ENCODE data around the gene FADS3. TPM values are rescaled to one million over a fixed set of nuclear protein-coding genes. Genes with fewer than 3 reads are reported as not detected.

Gene FADS3
- total RNA-seq, 1 donor: 127 TPM

DNA sequence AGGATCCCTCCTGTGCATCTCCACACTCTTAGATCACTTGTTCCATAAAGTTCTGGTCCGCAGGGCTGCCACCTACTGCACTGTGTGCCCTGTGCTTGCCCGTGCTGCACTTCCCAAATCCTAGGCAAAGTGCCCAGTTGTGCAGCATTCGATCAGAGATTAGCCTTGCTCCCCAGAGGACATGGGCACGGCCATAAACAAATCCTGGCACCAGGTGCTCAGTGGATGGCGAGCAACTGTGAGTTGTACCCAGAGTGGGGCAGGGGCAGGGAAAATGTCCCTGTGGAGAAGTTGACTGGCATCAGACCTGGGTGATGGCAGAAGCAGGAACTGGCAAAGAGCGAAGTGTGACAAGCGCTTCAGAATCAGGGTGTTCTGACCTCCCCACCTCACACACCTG, 58.6 kb downstream of the FADS3 start:
- no peak overlapping the region for H3K4me3 ChIP-seq (ENCODE audit: insufficient read depth, low read length)
- H3K4me1 ChIP-seq (ENCODE audit: insufficient read depth, low read length): peaks cover 19% of the 10 kb centered on the region
- TF ChIP-seq, protein P1, sequence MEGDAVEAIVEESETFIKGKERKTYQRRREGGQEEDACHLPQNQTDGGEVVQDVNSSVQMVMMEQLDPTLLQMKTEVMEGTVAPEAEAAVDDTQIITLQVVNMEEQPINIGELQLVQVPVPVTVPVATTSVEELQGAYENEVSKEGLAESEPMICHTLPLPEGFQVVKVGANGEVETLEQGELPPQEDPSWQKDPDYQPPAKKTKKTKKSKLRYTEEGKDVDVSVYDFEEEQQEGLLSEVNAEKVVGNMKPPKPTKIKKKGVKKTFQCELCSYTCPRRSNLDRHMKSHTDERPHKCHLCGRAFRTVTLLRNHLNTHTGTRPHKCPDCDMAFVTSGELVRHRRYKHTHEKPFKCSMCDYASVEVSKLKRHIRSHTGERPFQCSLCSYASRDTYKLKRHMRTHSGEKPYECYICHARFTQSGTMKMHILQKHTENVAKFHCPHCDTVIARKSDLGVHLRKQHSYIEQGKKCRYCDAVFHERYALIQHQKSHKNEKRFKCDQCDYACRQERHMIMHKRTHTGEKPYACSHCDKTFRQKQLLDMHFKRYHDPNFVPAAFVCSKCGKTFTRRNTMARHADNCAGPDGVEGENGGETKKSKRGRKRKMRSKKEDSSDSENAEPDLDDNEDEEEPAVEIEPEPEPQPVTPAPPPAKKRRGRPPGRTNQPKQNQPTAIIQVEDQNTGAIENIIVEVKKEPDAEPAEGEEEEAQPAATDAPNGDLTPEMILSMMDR (IDR thresholded peaks at IDR 0.05; ENCODE audit: extremely low read depth, low read depth, low read length): no peak
- H3K27ac ChIP-seq (ENCODE audit: low read depth, low read length): no peak overlapping the region
- H3K79me2 ChIP-seq (ENCODE audit: insufficient read depth, low read length): peaks cover 39% of the 10 kb centered on the region
- H3K4me2 ChIP-seq (ENCODE audit: insufficient read depth, low read length): no peak overlapping the region
- H3K9me3 ChIP-seq (ENCODE audit: low read depth, low read length): no peaks in the 10 kb centered on the region
- no peak for DNase-seq (ENCODE audit: insufficient read length, low spot score, missing footprints)
- H2AFZ ChIP-seq (ENCODE audit: low read length): no peak overlapping the region
- peaks cover 20% of the 10 kb centered on the region for H4K20me1 ChIP-seq (ENCODE audit: insufficient read depth, low read length)
- no peaks in the 10 kb centered on the region for H3K27me3 ChIP-seq (ENCODE audit: insufficient read depth, low read length)
- H3K36me3 ChIP-seq (ENCODE audit: insufficient read depth, low read length): no peaks in the 10 kb centered on the region

DNA sequence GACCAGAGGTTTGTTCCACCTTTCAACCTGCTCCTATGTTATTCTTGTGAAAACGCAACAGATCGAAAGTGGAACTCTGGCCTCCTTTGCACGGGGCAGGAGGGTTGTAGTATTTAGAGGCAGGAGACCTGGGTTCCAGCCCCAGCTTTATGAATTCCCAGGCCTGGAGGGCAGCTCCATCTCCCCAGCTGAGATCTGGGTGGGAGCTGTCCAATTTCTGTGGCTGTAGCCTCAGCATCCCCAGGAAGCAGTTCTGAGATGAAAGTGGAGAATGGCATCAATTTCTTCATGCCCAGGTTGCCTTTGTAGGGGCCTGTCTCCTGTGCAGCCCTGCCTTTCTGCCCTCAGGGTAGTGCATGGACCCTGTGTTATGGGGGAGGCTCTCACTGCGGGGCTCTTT, 59.1 kb downstream of the FADS3 start:
- Histone ChIP-seq H3K4me1 (ENCODE audit: insufficient read depth, low read length) (peaks cover 20% of the 10 kb centered on the region), H3K36me3 (ENCODE audit: insufficient read depth, low read length) (no peaks in the 10 kb centered on the region), H2AFZ (ENCODE audit: low read length) (no peak overlapping the region), H3K9me3 (ENCODE audit: low read depth, low read length) (no peaks in the 10 kb centered on the region), H3K27ac (ENCODE audit: low read depth, low read length) (no peak overlapping the region), H3K4me2 (ENCODE audit: insufficient read depth, low read length) (no peak overlapping the region), H4K20me1 (ENCODE audit: insufficient read depth, low read length) (peaks cover 20% of the 10 kb centered on the region), H3K27me3 (ENCODE audit: insufficient read depth, low read length) (no peaks in the 10 kb centered on the region), H3K4me3 (ENCODE audit: insufficient read depth, low read length) (no peak overlapping the region), H3K79me2 (ENCODE audit: insufficient read depth, low read length) (peaks cover 39% of the 10 kb centered on the region)
- DNase-seq (ENCODE audit: insufficient read length, low spot score, missing footprints): no peak
- TF ChIP-seq, protein P1 (IDR thresholded peaks at IDR 0.05; ENCODE audit: extremely low read depth, low read depth, low read length): no peak

DNA sequence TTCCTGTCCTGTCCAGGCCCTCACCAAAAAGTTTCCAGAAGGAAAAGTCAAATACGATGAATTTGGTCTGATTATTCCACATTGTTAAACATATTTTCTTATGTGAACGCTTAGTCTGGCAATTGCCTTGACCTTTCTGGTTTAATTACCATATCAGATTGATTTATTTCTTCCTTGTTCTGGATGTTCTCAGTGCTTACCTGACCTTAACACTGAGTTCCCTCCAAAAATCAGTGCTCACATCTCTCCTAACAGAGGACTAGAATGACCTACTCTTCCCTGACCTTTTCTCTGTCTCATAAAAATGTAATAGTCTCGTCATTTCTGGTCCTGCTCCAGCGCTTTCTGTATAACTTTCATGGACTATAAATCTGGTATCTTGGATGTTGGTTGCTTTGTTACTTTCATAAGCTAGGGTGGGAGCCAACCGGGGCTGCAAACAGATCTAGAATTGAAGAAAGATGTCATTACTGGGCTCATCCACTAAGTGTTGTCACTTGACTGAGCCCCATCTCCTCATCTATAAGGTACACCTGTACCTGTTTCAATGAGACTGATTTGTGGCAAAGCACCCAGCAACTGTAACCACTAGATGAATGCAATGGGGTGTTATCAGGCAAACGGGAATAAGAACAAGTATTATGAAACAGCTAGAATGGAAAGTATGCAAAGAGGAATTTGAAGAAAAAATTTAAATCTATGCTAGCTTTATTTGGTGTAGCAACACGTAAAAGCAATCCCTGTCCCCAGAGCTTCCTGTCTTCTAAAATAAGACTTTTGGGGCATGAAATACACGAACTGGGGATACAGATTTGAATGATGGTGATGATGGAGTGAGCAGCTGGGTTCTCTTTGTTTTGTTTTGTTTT, 60.9 kb downstream of the FADS3 start:
- H3K79me2 ChIP-seq (ENCODE audit: insufficient read depth, low read length): peaks cover 37% of the 10 kb centered on the region
- no peak overlapping the region for H3K27ac ChIP-seq (ENCODE audit: low read depth, low read length)

DNA sequence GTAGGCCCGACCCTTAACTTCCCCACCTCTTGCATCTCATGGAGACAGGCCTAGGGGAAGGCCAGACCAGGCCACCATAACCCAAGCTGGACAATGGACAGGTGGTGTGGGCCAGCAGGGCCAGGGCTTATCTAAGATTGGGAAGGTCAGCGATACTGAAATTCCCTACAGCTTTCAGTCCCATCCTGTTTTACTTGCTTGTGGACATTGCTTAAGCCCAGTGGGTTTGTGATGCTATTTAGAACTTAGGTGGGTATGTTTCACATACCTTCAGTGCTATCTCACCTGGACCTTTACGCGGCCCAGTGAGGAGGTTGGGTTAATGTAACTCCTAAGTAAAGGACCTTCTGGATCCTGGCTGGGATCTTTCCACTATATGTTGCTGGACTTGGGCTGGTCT, 61.5 kb downstream of the FADS3 start:
- H4K20me1 ChIP-seq (ENCODE audit: insufficient read depth, low read length): peaks cover 20% of the 10 kb centered on the region
- H2AFZ ChIP-seq (ENCODE audit: low read length): no peak overlapping the region
- no peaks in the 10 kb centered on the region for H3K36me3 ChIP-seq (ENCODE audit: insufficient read depth, low read length)
- peaks cover 19% of the 10 kb centered on the region for H3K4me1 ChIP-seq (ENCODE audit: insufficient read depth, low read length)
- TF ChIP-seq, protein P1 (IDR thresholded peaks at IDR 0.05; ENCODE audit: extremely low read depth, low read depth, low read length): no peak
- H3K27ac ChIP-seq (ENCODE audit: low read depth, low read length): no peak overlapping the region
- H3K27me3 ChIP-seq (ENCODE audit: insufficient read depth, low read length): no peaks in the 10 kb centered on the region
- peaks cover 37% of the 10 kb centered on the region for H3K79me2 ChIP-seq (ENCODE audit: insufficient read depth, low read length)
- no peak overlapping the region for H3K4me3 ChIP-seq (ENCODE audit: insufficient read depth, low read length)
- H3K9me3 ChIP-seq (ENCODE audit: low read depth, low read length): no peaks in the 10 kb centered on the region
- peak overlapping the region; percentile 89 for H3K4me2 ChIP-seq (ENCODE audit: insufficient read depth, low read length)
- no peak for DNase-seq (ENCODE audit: insufficient read length, low spot score, missing footprints)

More for the DNA sequence above, 60.9 kb downstream of the FADS3 start:
- Histone ChIP-seq H3K4me2 (ENCODE audit: insufficient read depth, low read length) (peak overlapping the region; percentile 89), H3K36me3 (ENCODE audit: insufficient read depth, low read length) (no peaks in the 10 kb centered on the region), H4K20me1 (ENCODE audit: insufficient read depth, low read length) (peaks cover 20% of the 10 kb centered on the region), H3K4me3 (ENCODE audit: insufficient read depth, low read length) (no peak overlapping the region), H3K9me3 (ENCODE audit: low read depth, low read length) (no peaks in the 10 kb centered on the region), H2AFZ (ENCODE audit: low read length) (no peak overlapping the region), H3K4me1 (ENCODE audit: insufficient read depth, low read length) (peaks cover 22% of the 10 kb centered on the region), H3K27me3 (ENCODE audit: insufficient read depth, low read length) (no peaks in the 10 kb centered on the region)
- no peak for DNase-seq (ENCODE audit: insufficient read length, low spot score, missing footprints)
- TF ChIP-seq, protein P1 (IDR thresholded peaks at IDR 0.05; ENCODE audit: extremely low read depth, low read depth, low read length): no peak

Measured in osteoblast (primary cell).